Activated gamma-delta T cell treated with Interleukin-2 at 50 U/mL for 16 hours (primary cell): ENCODE measurements around the gene DPYSL5.
A peak's percentile ranks its signal among the peaks of the same experiment; 100 is the strongest.

Experiments
- DNase-seq: peaks from one replicate; pipeline ENCODE4 v3.0.0-alpha.2; 2020

DPYSL5 gene

GRCh38 chr2:26846334-26847306, 1.3 kb upstream of the DPYSL5 start:
- DNase-seq, result peak; percentile 41

- DNase-seq, result no peak
Measured at GRCh38 chr2:26847307-26847654, 651 bp upstream of the DPYSL5 start.

GRCh38 chr2:26848336-26849055, 564 bp downstream of the DPYSL5 start:
- DNase-seq, result no peak

GRCh38 chr2:26849056-26849999, 1.4 kb downstream of the DPYSL5 start:
- DNase-seq, result no peak

DNA sequence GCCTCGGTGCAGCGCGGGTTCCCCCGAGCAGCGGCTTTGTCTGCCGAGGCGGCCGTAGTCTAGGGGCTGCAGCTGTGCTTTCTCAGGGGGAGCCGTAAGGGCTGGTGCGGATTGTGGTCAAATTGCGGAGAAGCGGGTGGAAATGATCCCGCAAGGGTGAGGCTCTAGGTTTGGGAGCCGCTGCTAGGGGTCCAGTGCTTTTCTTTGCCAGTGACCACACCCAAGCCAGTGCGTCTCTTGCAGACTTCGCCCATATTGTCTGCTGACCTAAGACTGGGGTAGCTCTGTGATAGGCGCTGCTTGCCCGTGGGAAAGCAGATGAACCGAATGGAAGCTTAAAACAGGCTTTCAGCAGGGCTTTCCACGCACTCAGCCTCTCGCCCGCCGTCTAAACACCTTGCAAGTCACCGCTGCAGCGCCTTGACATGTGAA, 2.1 kb downstream of the DPYSL5 start:
- DNase-seq, result no peak

- DNase-seq, result no peak
Measured at GRCh38 chr2:26850505-26850904, 2.6 kb downstream of the DPYSL5 start.

- no peak for DNase-seq
Measured at GRCh38 chr2:26852405-26853306, 4.7 kb downstream of the DPYSL5 start.

DNA sequence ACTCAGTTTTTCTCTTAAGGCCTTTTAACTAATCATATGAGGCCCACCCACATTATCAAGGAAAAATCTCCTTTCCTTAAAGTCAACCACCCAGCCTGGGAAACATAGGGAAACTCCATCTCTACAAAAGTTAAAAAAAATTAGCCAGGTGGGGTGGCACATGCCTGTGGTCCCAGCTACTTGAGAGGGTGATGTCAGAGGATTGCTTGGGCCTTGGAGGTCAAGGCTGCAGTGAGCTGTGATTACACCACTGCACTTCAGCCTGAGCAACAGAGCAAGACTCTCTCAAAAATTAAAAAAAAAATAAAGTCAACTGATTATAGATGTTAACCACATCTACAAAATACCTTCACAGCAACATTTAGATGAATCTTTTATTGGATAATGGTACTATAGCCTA, 5.8 kb downstream of the DPYSL5 start:
- no peak for DNase-seq

DNA sequence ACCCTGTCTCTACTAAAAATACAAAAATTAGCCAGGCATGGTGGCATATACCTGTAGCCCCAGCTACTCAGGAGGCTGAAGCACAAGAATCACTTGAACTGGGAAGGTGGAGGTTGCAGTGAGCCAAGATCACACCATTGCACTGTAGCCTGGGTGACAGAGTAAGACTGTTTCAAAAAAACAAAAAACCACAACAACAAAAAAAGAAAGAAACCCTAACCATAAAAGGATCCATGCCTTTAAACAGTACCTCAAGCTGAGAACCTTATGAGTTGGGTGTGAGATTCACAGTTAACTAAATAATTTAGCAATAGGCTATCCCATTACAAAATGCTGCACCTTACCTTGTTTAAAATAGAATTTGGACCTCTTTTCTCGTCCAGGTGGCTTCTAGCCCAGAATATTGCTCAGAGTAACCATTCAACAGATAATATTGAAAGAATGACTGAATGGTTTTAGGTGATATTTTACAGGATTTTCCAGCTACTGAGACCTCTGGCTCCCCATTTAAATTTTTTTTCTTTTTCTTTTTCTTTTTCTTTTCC, 6.4 kb downstream of the DPYSL5 start:
- no peak for DNase-seq

DNA sequence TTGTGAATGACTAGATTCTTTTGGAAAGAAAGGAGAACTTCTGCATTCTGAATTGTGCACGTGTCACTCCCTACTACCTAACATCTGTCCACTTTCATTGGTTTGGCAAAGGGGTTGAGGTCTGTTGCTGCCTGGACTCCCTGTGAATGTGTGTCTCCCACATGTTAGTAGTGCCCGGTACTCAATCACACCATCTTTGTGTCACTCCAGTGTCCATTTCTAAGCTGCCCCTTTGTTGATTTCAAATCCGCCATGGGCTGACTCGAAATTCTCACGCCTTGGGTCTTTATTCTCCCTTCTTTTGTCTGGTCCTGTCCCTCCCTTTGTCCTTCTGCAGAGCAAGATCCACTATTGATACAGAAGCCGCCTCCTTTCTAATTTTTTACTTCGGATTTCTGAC, 7.5 kb downstream of the DPYSL5 start:
- no peak for DNase-seq

DNA sequence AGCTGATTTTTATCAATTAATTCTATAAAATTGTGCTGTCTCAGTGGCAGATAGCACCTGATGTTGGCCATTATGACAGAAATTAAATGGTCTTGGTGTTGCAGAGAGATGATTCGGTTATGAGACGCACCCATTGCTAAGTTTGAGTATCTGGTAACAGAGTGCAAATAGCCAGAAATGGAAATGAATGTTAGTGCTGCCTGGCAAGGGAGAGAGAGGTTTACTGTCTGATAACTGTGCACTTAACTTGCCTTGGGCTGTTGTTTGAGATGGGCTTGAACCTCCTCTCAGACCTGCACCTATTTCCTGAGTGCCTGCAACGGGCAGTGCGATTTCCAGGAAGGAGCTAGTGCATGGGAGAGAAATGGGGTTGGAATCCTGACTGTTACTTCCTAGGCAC, 11.7 kb downstream of the DPYSL5 start:
- DNase-seq, result no peak

DNA sequence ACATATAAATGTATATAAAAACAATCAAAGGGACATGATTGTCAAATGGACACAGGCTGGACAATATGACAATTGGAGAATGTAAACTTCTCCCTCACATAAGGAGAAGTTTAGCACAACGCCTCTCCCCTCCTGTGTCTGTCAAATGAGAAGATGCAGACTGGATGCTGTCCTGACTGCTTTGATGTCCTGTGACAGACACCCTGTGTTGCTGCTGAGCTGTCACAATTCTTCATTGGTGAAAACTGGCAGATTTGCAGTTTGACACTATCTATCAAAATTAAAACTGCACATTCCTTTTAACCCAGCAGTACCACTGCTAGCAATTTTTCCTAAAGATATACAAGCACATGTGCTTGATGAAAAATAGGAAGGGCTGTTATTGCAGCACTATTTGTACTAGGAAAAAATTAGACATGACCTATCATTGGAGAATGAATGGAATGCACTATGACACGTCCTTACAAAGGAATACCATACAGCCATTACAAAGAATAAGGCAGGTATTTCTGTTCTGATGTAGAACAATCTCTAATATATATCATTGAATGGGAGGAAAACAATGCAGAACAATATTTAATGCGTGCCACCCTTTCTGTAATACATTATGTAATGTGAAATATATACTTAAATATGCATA, 12.4 kb downstream of the DPYSL5 start:
- no peak for DNase-seq

GRCh38 chr2:26861610-26862224, 13.8 kb downstream of the DPYSL5 start:
- no peak for DNase-seq

- no peak for DNase-seq
Measured at GRCh38 chr2:26864226-26864625, 16.3 kb downstream of the DPYSL5 start.

DNA sequence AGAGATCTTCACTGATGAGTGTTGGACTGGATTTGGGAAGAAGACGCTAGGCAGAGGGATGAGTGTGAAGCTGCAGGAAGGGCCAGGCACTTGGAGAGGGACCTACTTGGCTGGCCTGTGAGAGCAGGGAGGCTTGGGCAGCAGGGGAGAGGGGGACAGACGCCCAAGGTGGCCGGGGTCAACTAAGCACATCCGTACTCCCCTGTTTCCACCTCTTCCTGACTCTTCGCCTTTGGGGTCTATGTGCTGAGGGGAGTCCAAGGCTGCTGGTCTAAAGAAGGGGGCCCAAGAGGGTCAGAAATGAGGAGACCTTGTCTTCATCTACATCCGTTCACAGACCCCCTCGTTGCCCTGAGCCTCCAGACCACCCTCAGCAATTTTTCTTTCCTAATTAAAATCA, 16.7 kb downstream of the DPYSL5 start:
- no peak for DNase-seq

DNA sequence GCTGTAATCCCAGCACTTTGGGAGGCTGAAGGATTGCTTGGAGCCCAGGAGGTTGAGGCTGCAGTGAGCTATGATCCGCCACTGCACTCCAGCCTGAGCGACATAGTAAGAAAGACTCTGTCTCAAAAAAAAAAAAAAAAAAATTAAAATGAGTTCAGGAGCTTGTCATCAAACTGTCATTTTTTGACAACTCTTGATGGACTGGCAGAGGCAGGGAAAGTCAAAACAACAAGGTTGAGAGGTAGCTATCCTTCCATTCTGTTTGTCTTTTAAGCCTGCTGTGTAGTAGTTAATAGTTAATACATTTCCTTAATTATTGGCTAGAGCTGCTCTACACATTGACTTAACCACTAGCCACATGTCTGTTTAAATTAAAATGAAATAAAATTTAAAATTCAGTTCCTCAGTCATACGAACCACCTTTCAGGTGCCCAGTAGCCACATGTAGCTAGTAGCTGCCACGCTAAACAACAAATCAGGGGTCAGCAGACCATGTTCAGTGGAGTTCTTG, 22.7 kb downstream of the DPYSL5 start:
- DNase-seq, result no peak

- no peak for DNase-seq
Measured at GRCh38 chr2:26873286-26873983, 25.5 kb downstream of the DPYSL5 start.

DNA sequence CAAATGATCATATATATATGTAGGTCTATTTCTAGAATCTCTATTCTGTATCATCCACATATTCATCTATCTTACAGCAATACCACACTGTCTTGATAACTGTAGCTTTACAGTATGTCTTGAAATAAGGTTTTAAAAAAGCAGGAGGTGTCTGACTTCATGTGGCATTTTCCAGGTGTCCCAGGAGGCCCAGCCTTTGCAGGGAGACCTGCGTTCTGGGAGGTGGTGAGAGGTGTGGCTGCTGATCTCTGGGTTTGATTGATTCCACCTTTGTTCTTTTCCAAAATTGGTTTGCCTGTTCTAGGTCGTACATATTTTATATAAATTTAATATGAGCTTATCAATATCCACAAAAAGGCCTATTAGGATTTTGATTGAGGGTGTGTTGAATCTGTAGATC, 26.6 kb downstream of the DPYSL5 start:
- no peak for DNase-seq

DNA sequence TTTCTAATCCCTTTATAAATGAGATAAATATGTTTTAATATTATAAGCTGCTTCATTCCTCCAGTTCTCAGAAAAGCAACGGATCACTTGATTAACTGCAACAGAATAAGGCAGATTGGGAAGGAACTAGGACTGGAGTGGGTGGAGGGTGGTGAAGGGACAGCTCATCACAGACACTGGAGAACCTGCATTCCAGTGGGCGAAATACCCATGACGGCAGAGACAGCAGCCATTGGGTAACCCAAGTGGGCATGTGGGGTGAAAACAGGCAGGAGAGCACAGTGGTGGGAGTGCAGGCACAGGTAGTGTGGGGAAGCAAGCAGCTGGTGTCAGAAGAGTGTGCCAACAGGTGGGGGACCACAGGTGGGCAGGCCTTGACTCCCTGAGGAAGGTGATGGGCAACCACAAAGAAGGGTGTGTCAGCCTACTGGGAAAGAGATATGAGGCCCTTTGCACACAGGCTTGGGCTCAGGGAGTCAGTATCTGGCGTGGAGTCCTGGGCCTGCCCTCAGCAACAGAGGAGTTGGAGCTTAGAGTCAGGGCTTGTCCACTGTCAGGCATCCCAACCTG, 27.2 kb downstream of the DPYSL5 start:
- DNase-seq, result no peak
